Measurements from ENCODE around the gene PDP2.
"Not testable (repeated sequence)": the region's sequence is repeated elsewhere in the genome, so short reads cannot be mapped to it uniquely, and the experiment has no call there.

The PDP2 gene

DNA sequence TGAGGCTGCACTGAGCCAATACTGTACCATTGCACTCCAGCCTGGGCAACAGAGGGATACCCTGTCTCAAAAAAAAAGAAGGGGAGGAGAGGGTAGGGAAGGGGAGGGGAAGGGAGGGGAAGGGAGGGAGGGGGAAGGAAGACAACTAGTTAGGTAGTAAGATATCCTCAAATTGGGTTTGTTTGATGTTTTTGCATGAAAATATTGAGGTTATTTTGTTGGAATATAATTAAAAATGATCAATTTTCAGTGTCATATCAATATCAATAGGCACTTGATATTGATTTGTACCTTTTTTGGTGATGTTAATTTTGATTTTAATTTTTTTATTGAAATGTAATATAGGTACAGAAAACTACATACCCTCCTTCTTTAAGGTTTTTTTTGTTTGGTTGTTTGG lies 16.6 kb upstream of the PDP2 start:
- TF ChIP-seq ZNF384 (IDR thresholded peaks at IDR 0.05) (no peak), SUZ12 (IDR thresholded peaks at IDR 0.05) (no peak), CTBP1 (IDR thresholded peaks at IDR 0.05; ENCODE audit: borderline replicate concordance) (no peak), FOXM1 (IDR thresholded peaks at IDR 0.05; ENCODE audit: borderline replicate concordance) (no peak), HDGF (IDR thresholded peaks at IDR 0.05; ENCODE audit: borderline replicate concordance) (no peak), ARNT (IDR thresholded peaks at IDR 0.05) (no peak), NFRKB (IDR thresholded peaks at IDR 0.05) (no peak), FOXK2 (IDR thresholded peaks at IDR 0.05) (no peak), LEF1 (IDR thresholded peaks at IDR 0.05; ENCODE audit: borderline replicate concordance) (no peak), BHLHE40 (IDR thresholded peaks at IDR 0.05; ENCODE audit: borderline replicate concordance) (no peak), TARDBP (IDR thresholded peaks at IDR 0.05) (no peak), SP1 (IDR thresholded peaks at IDR 0.05) (no peak), L3MBTL2 (conservative IDR thresholded peaks at IDR 0.05) (no peak), FOXA1 (IDR thresholded peaks at IDR 0.05) (no peak), ELF4 (IDR thresholded peaks at IDR 0.05) (no peak)
- TF ChIP-seq, protein P1, sequence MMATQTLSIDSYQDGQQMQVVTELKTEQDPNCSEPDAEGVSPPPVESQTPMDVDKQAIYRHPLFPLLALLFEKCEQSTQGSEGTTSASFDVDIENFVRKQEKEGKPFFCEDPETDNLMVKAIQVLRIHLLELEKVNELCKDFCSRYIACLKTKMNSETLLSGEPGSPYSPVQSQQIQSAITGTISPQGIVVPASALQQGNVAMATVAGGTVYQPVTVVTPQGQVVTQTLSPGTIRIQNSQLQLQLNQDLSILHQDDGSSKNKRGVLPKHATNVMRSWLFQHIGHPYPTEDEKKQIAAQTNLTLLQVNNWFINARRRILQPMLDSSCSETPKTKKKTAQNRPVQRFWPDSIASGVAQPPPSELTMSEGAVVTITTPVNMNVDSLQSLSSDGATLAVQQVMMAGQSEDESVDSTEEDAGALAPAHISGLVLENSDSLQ (IDR thresholded peaks at IDR 0.05): no peak
- ChIA-PET CTCF (interaction anchor here (1.3 kb wide), 1 partner anchor 33 kb away, joined by 5 read pairs; the partner anchor contains the start of gene NAE1), POLR2A (no interaction called here)
- DNase-seq (ENCODE audit: extremely low spot score): no peak

DNA sequence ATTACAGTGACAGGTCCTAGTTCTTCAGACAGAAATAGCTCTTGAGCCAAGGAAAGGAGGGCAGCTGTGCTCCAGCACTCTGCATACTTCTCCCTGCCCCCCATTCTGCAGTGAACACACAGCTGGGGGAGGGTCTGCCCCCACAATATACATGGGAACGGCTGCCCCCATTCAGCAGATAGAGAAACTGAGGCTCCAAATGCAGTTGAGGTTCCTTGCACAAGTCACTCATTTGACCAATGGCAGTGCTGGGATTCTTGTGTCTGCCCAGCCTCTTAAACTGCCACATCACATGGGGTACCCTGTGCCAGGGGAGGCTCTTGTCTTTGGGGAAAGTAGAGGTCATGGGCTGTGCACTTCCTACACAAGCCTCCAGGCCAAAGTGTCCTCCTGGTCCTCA lies 10.9 kb upstream of the PDP2 start:
- TF ChIP-seq BHLHE40 (IDR thresholded peaks at IDR 0.05; ENCODE audit: borderline replicate concordance) (no peak), NFRKB (IDR thresholded peaks at IDR 0.05) (no peak), FOXK2 (IDR thresholded peaks at IDR 0.05) (no peak), SUZ12 (IDR thresholded peaks at IDR 0.05) (no peak), TARDBP (IDR thresholded peaks at IDR 0.05) (no peak), CTBP1 (IDR thresholded peaks at IDR 0.05; ENCODE audit: borderline replicate concordance) (no peak), SP1 (IDR thresholded peaks at IDR 0.05) (no peak), L3MBTL2 (conservative IDR thresholded peaks at IDR 0.05) (no peak), FOXM1 (IDR thresholded peaks at IDR 0.05; ENCODE audit: borderline replicate concordance) (no peak)
- POLR2A ChIA-PET: no interaction called here
- CTCF ChIA-PET: interaction anchor here (1.0 to 2.3 kb wide), 4 partner anchors 10 to 261 kb away, joined by 3 to 15 read pairs (median 8); partner anchors contain the start of genes NAE1 and PDP2
- no peak for DNase-seq (ENCODE audit: extremely low spot score)

DNA sequence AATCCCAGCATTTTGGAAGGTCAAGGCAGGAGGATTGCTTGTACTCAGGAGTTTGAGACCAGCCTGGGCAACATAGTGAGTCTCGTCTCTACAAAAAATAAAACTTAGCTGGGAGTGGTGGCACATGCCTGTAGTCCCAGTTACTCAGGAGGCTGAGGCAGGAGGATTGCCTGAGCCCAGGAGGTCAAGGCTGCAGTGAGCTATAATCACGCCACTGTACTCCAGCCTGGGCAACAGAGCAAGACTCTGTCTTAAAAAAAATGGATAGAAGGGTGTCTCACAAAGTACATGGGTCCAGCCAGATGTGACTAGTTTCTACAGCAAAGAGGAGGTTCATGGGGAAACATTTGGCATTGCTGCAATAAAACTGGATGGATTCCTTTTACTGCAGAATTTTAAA lies 9.0 kb upstream of the PDP2 start:
- not testable (repeated sequence) for DNase-seq (ENCODE audit: extremely low spot score)
- ChIA-PET POLR2A (interaction anchor here (1.5 kb wide), 1 partner anchor 9 kb away, joined by 5 read pairs; the partner anchor contains the start of gene PDP2), CTCF (interaction anchor here (1.2 to 1.6 kb wide), 2 partner anchors 41 to 57 kb away, joined by 3 to 6 read pairs; partner anchors contain the start of gene NAE1)

DNA sequence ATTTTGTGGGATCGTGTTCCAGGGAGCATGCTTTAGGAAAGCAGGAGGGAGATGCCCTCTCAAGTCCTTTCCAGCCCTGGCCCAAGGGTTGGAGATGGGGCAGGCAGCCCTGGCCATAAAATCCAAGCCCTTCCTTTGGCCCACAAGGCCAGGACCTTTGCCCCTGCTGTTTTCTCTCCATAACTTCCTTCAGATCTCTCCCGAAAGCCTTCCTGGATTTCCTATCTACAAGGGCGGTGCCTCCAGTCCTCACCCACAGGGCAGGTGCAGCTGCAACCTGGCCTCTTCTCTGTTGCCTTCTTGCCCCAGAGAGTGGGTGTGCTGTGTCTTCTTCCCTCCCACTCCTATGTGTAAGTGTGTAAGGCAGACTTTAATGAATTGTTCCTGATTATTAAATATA lies 8.5 kb upstream of the PDP2 start:
- POLR2A ChIA-PET: no interaction called here

DNA sequence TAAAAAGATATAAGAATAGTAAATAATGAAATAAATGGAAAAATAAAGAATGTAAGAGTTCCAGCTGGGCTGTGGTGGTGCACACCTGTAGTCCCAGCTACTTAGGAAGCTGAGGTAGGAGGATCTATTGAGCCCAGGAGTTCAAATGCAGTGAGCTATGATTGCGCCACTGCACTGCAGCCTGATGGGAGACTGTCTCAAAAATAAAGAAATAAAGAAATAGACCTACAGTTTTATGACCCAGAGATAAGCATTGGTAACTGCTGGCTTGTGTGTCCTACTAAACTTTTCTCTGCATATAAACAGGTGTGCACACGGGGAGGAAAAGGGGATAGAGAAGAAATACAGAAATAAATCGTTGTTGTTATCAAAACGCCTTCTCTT lies 7.8 kb upstream of the PDP2 start:
- CTCF ChIA-PET: interaction anchor here (0.6 to 1.6 kb wide), 15 partner anchors 9 to 211 kb away, joined by 3 to 6 read pairs (median 4); partner anchors contain the start of genes CDH16 and NAE1
- TF ChIP-seq FOXM1 (IDR thresholded peaks at IDR 0.05; ENCODE audit: borderline replicate concordance) (no peak), CTBP1 (IDR thresholded peaks at IDR 0.05; ENCODE audit: borderline replicate concordance) (no peak), SP1 (IDR thresholded peaks at IDR 0.05) (no peak), LEF1 (IDR thresholded peaks at IDR 0.05; ENCODE audit: borderline replicate concordance) (no peak), FOXA1 (IDR thresholded peaks at IDR 0.05) (no peak)
- POLR2A ChIA-PET: interaction anchor here (1.1 to 1.3 kb wide), 4 partner anchors 16 to 222 kb away, joined by 3 to 13 read pairs (median 4); partner anchors contain the start of gene NAE1
- DNase-seq (ENCODE audit: extremely low spot score): no peak

More for the DNA sequence above, 8.5 kb upstream of the PDP2 start:
- no peak for DNase-seq (ENCODE audit: extremely low spot score)
- TF ChIP-seq CTBP1 (IDR thresholded peaks at IDR 0.05; ENCODE audit: borderline replicate concordance) (no peak), L3MBTL2 (conservative IDR thresholded peaks at IDR 0.05) (no peak), SP1 (IDR thresholded peaks at IDR 0.05) (no peak), ELF4 (IDR thresholded peaks at IDR 0.05) (no peak), ARNT (IDR thresholded peaks at IDR 0.05) (no peak), NFRKB (IDR thresholded peaks at IDR 0.05) (no peak), SUZ12 (IDR thresholded peaks at IDR 0.05) (no peak), FOXK2 (IDR thresholded peaks at IDR 0.05) (no peak), ZNF384 (IDR thresholded peaks at IDR 0.05) (no peak), LEF1 (IDR thresholded peaks at IDR 0.05; ENCODE audit: borderline replicate concordance) (no peak), TARDBP (IDR thresholded peaks at IDR 0.05) (no peak), BHLHE40 (IDR thresholded peaks at IDR 0.05; ENCODE audit: borderline replicate concordance) (no peak), FOXM1 (IDR thresholded peaks at IDR 0.05; ENCODE audit: borderline replicate concordance) (no peak), HDGF (IDR thresholded peaks at IDR 0.05; ENCODE audit: borderline replicate concordance) (no peak), FOXA1 (IDR thresholded peaks at IDR 0.05) (no peak)
- TF ChIP-seq, protein P1 (IDR thresholded peaks at IDR 0.05): no peak
- CTCF ChIA-PET: interaction anchor here (1.4 to 1.6 kb wide), 2 partner anchors 10 to 47 kb away, joined by 4 to 6 read pairs; partner anchors contain the start of gene CDH16

DNA sequence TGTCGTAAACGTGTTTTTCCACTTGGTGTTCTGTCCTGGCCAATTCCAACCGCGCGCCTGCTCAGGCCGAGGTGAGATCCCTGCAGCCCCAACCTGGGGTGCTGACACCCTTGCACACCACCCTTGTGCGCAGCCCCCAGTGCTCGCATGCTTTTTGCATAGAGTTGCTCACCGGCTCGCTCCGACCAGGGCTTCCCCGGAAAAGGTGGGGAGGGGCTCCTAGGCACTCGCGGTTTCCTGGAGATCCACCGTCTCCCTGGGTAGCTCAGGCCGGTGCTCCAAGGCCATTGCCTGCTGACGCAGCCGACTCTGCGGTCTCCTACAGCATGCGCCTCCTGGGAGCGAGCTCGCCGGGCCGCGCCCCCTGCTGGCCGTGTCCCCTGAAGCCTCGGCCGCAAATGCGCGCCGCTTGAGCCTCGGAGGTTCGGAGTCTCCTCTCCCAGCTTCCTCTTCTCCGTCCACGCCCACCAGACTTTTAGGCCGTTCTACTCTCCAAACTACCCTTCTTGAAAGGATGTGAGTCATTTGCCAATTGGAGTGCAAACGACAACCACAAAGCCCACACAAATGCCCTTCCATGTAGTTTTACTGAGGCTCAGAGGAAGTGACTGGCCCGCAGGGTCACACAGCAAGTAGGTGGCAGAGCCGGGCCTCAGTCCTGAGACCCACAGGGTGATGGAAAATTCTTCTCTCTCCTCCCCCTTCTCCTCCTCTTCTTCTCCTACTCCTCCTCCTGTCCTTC lies 7.2 kb upstream of the PDP2 start:
- peak; percentile 74 for TF ChIP-seq L3MBTL2 (conservative IDR thresholded peaks at IDR 0.05)
- TF ChIP-seq ZNF384 (IDR thresholded peaks at IDR 0.05): no peak
- DNase-seq (ENCODE audit: extremely low spot score): peak; percentile 86
- POLR2A ChIA-PET: interaction anchor here (1.1 to 1.3 kb wide), 4 partner anchors 16 to 222 kb away, joined by 3 to 13 read pairs (median 4); partner anchors contain the start of gene NAE1
- CTCF ChIA-PET: interaction anchor here (0.5 to 1.6 kb wide), 19 partner anchors 8 to 507 kb away, joined by 3 to 6 read pairs (median 3); partner anchors contain the start of genes CDH16 and NAE1
